SK-N-MC (cell line): ENCODE results near the gene FRMD4A.

ENCODE experiments used
- DNase-seq: peaks from one replicate; pipeline ENCODE4 v3.0.0-alpha.2; 2011; ENCODE audit warnings: low read depth, low spot score
- H3K27ac ChIP-seq: fragments of 200-600 bp; sonication (generic); 2 replicates; pipeline ENCODE4 v1.5.1; 2016; ENCODE audit warnings: mixed run types
- H3K36me3 ChIP-seq: fragments of 200-600 bp; sonication (generic); 2 replicates; pipeline ENCODE4 v1.6.1; 2017; ENCODE audit warnings: antibody characterized with exemption, low read length, mixed read lengths; ENCODE audit not compliant: insufficient read depth
- H3K4me3 ChIP-seq: fragments of 200-600 bp; sonication (generic); 2 replicates; pipeline ENCODE4 v1.5.1; 2016
- H3K9ac ChIP-seq: fragments of 200-600 bp; sonication (generic); 2 replicates; pipeline ENCODE4 v1.8.0; 2017; ENCODE audit warnings: mixed run types, mixed read lengths; ENCODE audit not compliant: insufficient read length
- H3K9me3 ChIP-seq: fragments of 200-600 bp; sonication (generic); 2 replicates; pipeline ENCODE4 v1.6.1; 2017; ENCODE audit warnings: low read depth, mild to moderate bottlenecking, antibody characterized with exemption, low read length, moderate library complexity, mixed read lengths
- EZH2 ChIP-seq: fragments of 200-600 bp; sonication (generic); IDR thresholded peaks from one replicate; pipeline ENCODE4 v1.6.1; 2017; ENCODE audit warnings: antibody characterized with exemption
- FOXP2 ChIP-seq: optimal IDR thresholded peaks from 2 replicates; pipeline ENCODE3; 2011; ENCODE audit warnings: mild to moderate bottlenecking, moderate library complexity; ENCODE audit not compliant: insufficient read depth; ENCODE audit errors: extremely low read length, control extremely low read depth
- POLR2AphosphoS5 ChIP-seq: IDR thresholded peaks from 2 replicates; pipeline ENCODE4 v1.6.1; 2012; ENCODE audit warnings: mild to moderate bottlenecking, low read depth, low read length, borderline replicate concordance

Gene FRMD4A

GRCh38 chr10:14369906-14370305, 39.2 kb upstream of the FRMD4A start:
- no peak for TF ChIP-seq FOXP2
- no peak for TF ChIP-seq POLR2AphosphoS5
- no peak for TF ChIP-seq EZH2

GRCh38 chr10:14366760-14367159, 36.0 kb upstream of the FRMD4A start:
- no peak for DNase-seq
- Histone ChIP-seq H3K36me3 (no peaks in the 10 kb centered on the region), H3K9me3 (no peaks in the 10 kb centered on the region), H3K4me3 (no peak overlapping the region), H3K9ac (no peak overlapping the region), H3K27ac (no peak overlapping the region)
- TF ChIP-seq EZH2: no peak
- no peak for TF ChIP-seq POLR2AphosphoS5
- TF ChIP-seq FOXP2: no peak

More at GRCh38 chr10:14369906-14370305, 39.2 kb upstream of the FRMD4A start:
- Histone ChIP-seq H3K27ac (no peak overlapping the region), H3K36me3 (no peaks in the 10 kb centered on the region), H3K9ac (no peak overlapping the region), H3K9me3 (no peaks in the 10 kb centered on the region), H3K4me3 (no peak overlapping the region)
- DNase-seq: no peak

GRCh38 chr10:14365266-14365665, 34.5 kb upstream of the FRMD4A start:
- no peak for DNase-seq
- Histone ChIP-seq H3K9me3 (no peaks in the 10 kb centered on the region), H3K36me3 (no peaks in the 10 kb centered on the region), H3K9ac (no peak overlapping the region), H3K4me3 (no peak overlapping the region), H3K27ac (no peak overlapping the region)
- no peak for TF ChIP-seq FOXP2
- no peak for TF ChIP-seq EZH2
- TF ChIP-seq POLR2AphosphoS5: no peak

- Histone ChIP-seq H3K9ac (no peak overlapping the region), H3K4me3 (no peak overlapping the region), H3K36me3 (no peaks in the 10 kb centered on the region), H3K27ac (no peak overlapping the region), H3K9me3 (no peaks in the 10 kb centered on the region)
- TF ChIP-seq FOXP2: no peak
- no peak for TF ChIP-seq EZH2
- no peak for TF ChIP-seq POLR2AphosphoS5
- no peak for DNase-seq
Observed at GRCh38 chr10:14362104-14362503, 31.4 kb upstream of the FRMD4A start.

GRCh38 chr10:14360961-14361360, 30.2 kb upstream of the FRMD4A start:
- no peaks in the 10 kb centered on the region for H3K36me3 ChIP-seq
- no peak overlapping the region for H3K9ac ChIP-seq
- H3K4me3 ChIP-seq: no peak overlapping the region
- H3K27ac ChIP-seq: no peak overlapping the region
- no peak for TF ChIP-seq FOXP2
- TF ChIP-seq POLR2AphosphoS5: no peak
- TF ChIP-seq EZH2: no peak
- DNase-seq: no peak
- no peaks in the 10 kb centered on the region for H3K9me3 ChIP-seq

GRCh38 chr10:14360515-14360914, 29.8 kb upstream of the FRMD4A start:
- Histone ChIP-seq H3K36me3 (no peaks in the 10 kb centered on the region), H3K4me3 (no peak overlapping the region), H3K27ac (no peak overlapping the region), H3K9ac (no peak overlapping the region), H3K9me3 (no peaks in the 10 kb centered on the region)
- TF ChIP-seq EZH2 (no peak), FOXP2 (no peak), POLR2AphosphoS5 (no peak)
- DNase-seq: no peak

GRCh38 chr10:14358886-14359573, 28.3 kb upstream of the FRMD4A start:
- Histone ChIP-seq H3K9ac (no peak overlapping the region), H3K9me3 (no peaks in the 10 kb centered on the region), H3K4me3 (no peak overlapping the region), H3K36me3 (no peaks in the 10 kb centered on the region), H3K27ac (no peak overlapping the region)
- no peak for DNase-seq
- TF ChIP-seq EZH2: no peak
- TF ChIP-seq FOXP2: no peak
- no peak for TF ChIP-seq POLR2AphosphoS5

- no peak for DNase-seq
- H3K4me3 ChIP-seq: no peak overlapping the region
- H3K9me3 ChIP-seq: no peaks in the 10 kb centered on the region
- no peaks in the 10 kb centered on the region for H3K36me3 ChIP-seq
- TF ChIP-seq POLR2AphosphoS5 (no peak), EZH2 (no peak), FOXP2 (no peak)
- no peak overlapping the region for H3K27ac ChIP-seq
- no peak overlapping the region for H3K9ac ChIP-seq
Observed at GRCh38 chr10:14356921-14357320, 26.2 kb upstream of the FRMD4A start.

GRCh38 chr10:14355750-14356149, 25.0 kb upstream of the FRMD4A start:
- no peak overlapping the region for H3K9ac ChIP-seq
- DNase-seq: no peak
- no peak overlapping the region for H3K4me3 ChIP-seq
- H3K27ac ChIP-seq: no peak overlapping the region
- no peaks in the 10 kb centered on the region for H3K36me3 ChIP-seq
- H3K9me3 ChIP-seq: no peaks in the 10 kb centered on the region
- no peak for TF ChIP-seq POLR2AphosphoS5
- no peak for TF ChIP-seq EZH2
- no peak for TF ChIP-seq FOXP2
